Activated CD8-positive, alpha-beta T cell treated with anti-CD3 and anti-CD28 coated beads for 36 hours (primary cell): Measurements from ENCODE around the gene PRSS56. TPM values are rescaled to one million over a fixed set of nuclear protein-coding genes. Genes with fewer than 3 reads are reported as not detected.

Experiments used
- ATAC-seq: fragments of 200-7000 bp; cut with Tn5 transposase; one replicate; pipeline ENCODE4 v1.10.0; 2021; ENCODE audit warnings: mild to moderate bottlenecking, moderate library complexity
- CTCF ChIA-PET: fragments of 350-600 bp; sonication (Branson Sonifier 250); formaldehyde crosslinking; loops from one replicate; lab custom pipeline; 2021; ENCODE audit warnings: antibody characterized with exemption; lab: Charles Lee
- POLR2A ChIA-PET: fragments of 350-600 bp; sonication (Branson Sonifier 250); formaldehyde crosslinking; loops from one replicate; lab custom pipeline; 2021; ENCODE audit warnings: antibody characterized with exemption; lab: Charles Lee
- DNase-seq: peaks from one replicate; pipeline ENCODE4 v3.0.0-alpha.2; 2020
- H3K27ac Mint-ChIP-seq: one replicate; pipeline ENCODE4 v1.8.0; 2021; ENCODE audit warnings: mild to moderate bottlenecking, mixed read lengths
- H3K27me3 Mint-ChIP-seq: one replicate; pipeline ENCODE4 v1.8.0; 2021; ENCODE audit warnings: mixed read lengths
- H3K36me3 Mint-ChIP-seq: one replicate; pipeline ENCODE4 v1.8.0; 2021; ENCODE audit warnings: low read depth, mixed read lengths
- H3K4me1 Mint-ChIP-seq: one replicate; pipeline ENCODE4 v1.8.0; 2021; ENCODE audit warnings: low read depth, mixed read lengths
- H3K4me3 Mint-ChIP-seq: one replicate; pipeline ENCODE4 v1.8.0; 2021; ENCODE audit warnings: mild to moderate bottlenecking, moderate library complexity, mixed read lengths
- H3K9me3 Mint-ChIP-seq: one replicate; pipeline ENCODE4 v1.8.0; 2021; ENCODE audit warnings: mixed read lengths
- CTCF ChIP-seq: fragments of 200-600 bp; IDR thresholded peaks from one replicate; pipeline ENCODE4 v1.8.0; 2022; ENCODE audit warnings: antibody characterized with exemption, mild to moderate bottlenecking
- intact Hi-C: fragments of 100-400 bp; cut with micrococcal nuclease; formaldehyde crosslinking; loops from one replicate; pipeline ENCODE4 v1.10.0; 2022
- total RNA-seq, 2 experiments: library from RNA; stranded (reverse); gene quantifications; one replicate each; pipeline ENCODE4 v1.2.3, GENCODE V29; 2021

PRSS56 gene
- total RNA-seq, 2 experiments from 2014 or later, result not detected

- Mint-ChIP-seq H3K9me3 (no peaks in the 10 kb centered on the region), H3K4me3 (peak overlapping the region; percentile 59), H3K4me1 (peaks cover 14% of the 10 kb centered on the region), H3K27ac (no peak overlapping the region), H3K36me3 (no peaks in the 10 kb centered on the region), H3K27me3 (peaks cover 36% of the 10 kb centered on the region)
- no peak for TF ChIP-seq CTCF
- ChIA-PET CTCF (interaction anchor here (2.9 kb wide), 1 partner anchor 19 kb away, joined by 7 read pairs; no protein-coding TSS in a partner anchor), POLR2A (no interaction called here)
- ATAC-seq (peak; percentile 53), DNase-seq (peak; percentile 50)
- intact Hi-C loops, result no loop called here
These were observed 17.0 kb upstream of the PRSS56 start for GRCh38 chr2:232502911-232503808.

GRCh38 chr2:232503809-232504323 is 16.3 kb upstream of the PRSS56 start:
- H3K36me3 Mint-ChIP-seq, result no peaks in the 10 kb centered on the region
- no peaks in the 10 kb centered on the region for H3K9me3 Mint-ChIP-seq
- DNase-seq (no peak), ATAC-seq (no peak)
- H3K4me3 Mint-ChIP-seq, result peak overlapping the region; percentile 43
- intact Hi-C loops, result no loop called here
- CTCF ChIA-PET, result interaction anchor here (2.9 kb wide), 1 partner anchor 18 kb away, joined by 7 read pairs; no protein-coding TSS in a partner anchor
- H3K4me1 Mint-ChIP-seq, result peaks cover 14% of the 10 kb centered on the region
- peaks cover 38% of the 10 kb centered on the region for H3K27me3 Mint-ChIP-seq
- H3K27ac Mint-ChIP-seq, result no peak overlapping the region
- no peak for TF ChIP-seq CTCF
- POLR2A ChIA-PET, result interaction anchor here (1.1 kb wide), 1 partner anchor 12 kb away, joined by 3 read pairs; no protein-coding TSS in a partner anchor

GRCh38 chr2:232504438-232504837 is 15.8 kb upstream of the PRSS56 start:
- H3K9me3 Mint-ChIP-seq, result no peaks in the 10 kb centered on the region
- peaks cover 14% of the 10 kb centered on the region for H3K4me1 Mint-ChIP-seq
- peaks cover 38% of the 10 kb centered on the region for H3K27me3 Mint-ChIP-seq
- H3K36me3 Mint-ChIP-seq, result no peaks in the 10 kb centered on the region
- ATAC-seq, result peak; percentile 28
- intact Hi-C loops, result no loop called here
- peak; percentile 42 for DNase-seq
- POLR2A ChIA-PET, result interaction anchor here (1.1 kb wide), 1 partner anchor 11 kb away, joined by 3 read pairs; no protein-coding TSS in a partner anchor
- H3K27ac Mint-ChIP-seq, result no peak overlapping the region
- CTCF ChIA-PET, result interaction anchor here (2.9 kb wide), 1 partner anchor 17 kb away, joined by 7 read pairs; no protein-coding TSS in a partner anchor
- no peak overlapping the region for H3K4me3 Mint-ChIP-seq
- TF ChIP-seq CTCF, result no peak

- peaks cover 14% of the 10 kb centered on the region for H3K4me1 Mint-ChIP-seq
- H3K27ac Mint-ChIP-seq, result no peak overlapping the region
- TF ChIP-seq CTCF, result no peak
- ATAC-seq, result no peak
- peaks cover 34% of the 10 kb centered on the region for H3K27me3 Mint-ChIP-seq
- POLR2A ChIA-PET, result no interaction called here
- H3K36me3 Mint-ChIP-seq, result no peaks in the 10 kb centered on the region
- H3K4me3 Mint-ChIP-seq, result no peak overlapping the region
- intact Hi-C loops, result no loop called here
- DNase-seq, result no peak
- CTCF ChIA-PET, result no interaction called here
- no peaks in the 10 kb centered on the region for H3K9me3 Mint-ChIP-seq
These were observed 14.3 kb upstream of the PRSS56 start for GRCh38 chr2:232505856-232506255.

- Mint-ChIP-seq H3K9me3 (no peaks in the 10 kb centered on the region), H3K27me3 (peaks cover 29% of the 10 kb centered on the region), H3K27ac (no peak overlapping the region), H3K4me3 (no peak overlapping the region), H3K4me1 (peaks cover 14% of the 10 kb centered on the region), H3K36me3 (no peaks in the 10 kb centered on the region)
- ChIA-PET POLR2A (interaction anchor here (0.6 kb wide), 1 partner anchor 39 kb away, joined by 4 read pairs; no protein-coding TSS in a partner anchor), CTCF (no interaction called here)
- DNase-seq, result no peak
- no peak for TF ChIP-seq CTCF
- intact Hi-C loops, result no loop called here
- ATAC-seq, result no peak
These were observed 13.5 kb upstream of the PRSS56 start for GRCh38 chr2:232506709-232507108.
